KBM-7 (cell line): Measurements from ENCODE around the gene SFXN5.
A peak's percentile ranks its signal among the peaks of the same experiment; 100 is the strongest.
"Not testable (repeated sequence)": the region's sequence is repeated elsewhere in the genome, so short reads cannot be mapped to it uniquely, and the experiment has no call there.

ENCODE experiments used
- DNase-seq: peaks from one replicate; pipeline ENCODE4 v3.0.0-alpha.2; 2015
- in situ Hi-C: fragments of 300-500 bp; cut with MboI; formaldehyde crosslinking; loops from 2 replicates; pipeline ENCODE4 v1.14.3; 2020; ENCODE audit warnings: low sequenced_read_pairs, low pct_unique_long_range_greater_than_20kb, mixed read lengths

The SFXN5 gene

DNA sequence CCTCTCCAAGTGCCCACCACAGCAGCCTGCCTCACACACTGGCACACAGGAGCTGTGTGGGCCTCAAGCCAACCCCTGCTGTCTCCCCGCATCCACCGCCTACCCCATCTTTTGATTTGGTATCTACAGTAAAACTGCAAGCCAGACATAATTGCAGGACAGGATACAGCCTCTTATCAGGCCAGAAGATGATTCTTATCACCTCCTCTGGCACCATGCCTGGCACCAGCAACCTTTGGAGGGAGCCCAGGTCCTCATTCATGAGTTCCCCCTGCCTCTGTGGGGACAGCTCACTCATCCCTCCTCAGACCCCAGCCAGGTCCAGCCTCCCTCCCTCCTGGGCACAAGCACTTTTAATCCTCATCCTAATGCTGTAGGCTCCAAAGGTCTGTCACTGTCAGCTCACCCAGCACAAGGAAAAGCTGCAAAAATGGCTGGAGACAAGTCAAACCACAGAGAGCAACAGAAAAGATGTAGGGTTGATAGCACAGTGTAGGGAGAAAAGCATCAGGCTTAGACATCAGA, 31.6 kb upstream of the SFXN5 start:
- DNase-seq, result no peak
- in situ Hi-C loops, result no loop called here

DNA sequence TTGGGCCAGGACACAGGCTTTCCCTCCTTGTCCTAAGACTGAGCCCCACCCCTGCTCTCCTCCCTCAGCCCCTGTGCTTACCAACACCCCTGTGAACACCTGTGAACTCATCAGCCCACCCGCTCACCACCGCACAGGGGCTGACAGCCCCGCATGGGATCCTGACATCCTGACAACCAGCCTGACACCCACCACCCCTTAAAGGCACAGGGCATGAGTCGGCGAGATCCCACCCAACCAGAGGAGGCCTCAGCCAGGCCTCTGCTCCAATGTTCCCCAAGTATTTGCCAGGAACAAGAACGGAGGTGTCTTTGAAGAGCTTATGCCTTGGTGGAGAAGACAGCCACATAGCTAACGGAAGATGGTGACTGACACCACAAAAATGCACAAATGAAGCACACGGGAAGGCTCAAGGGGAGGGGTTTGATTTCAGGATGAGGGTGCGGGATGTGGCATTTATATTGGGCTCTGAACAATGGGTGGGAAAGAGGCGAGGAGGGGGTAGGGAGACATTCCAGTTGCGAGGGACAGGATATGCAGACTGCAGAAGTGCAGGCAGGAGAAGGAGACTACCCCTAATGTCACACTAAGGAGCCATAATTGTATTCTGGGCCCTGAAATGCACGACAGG, 30.2 kb upstream of the SFXN5 start:
- no peak for DNase-seq
- in situ Hi-C loops, result no loop called here

DNA sequence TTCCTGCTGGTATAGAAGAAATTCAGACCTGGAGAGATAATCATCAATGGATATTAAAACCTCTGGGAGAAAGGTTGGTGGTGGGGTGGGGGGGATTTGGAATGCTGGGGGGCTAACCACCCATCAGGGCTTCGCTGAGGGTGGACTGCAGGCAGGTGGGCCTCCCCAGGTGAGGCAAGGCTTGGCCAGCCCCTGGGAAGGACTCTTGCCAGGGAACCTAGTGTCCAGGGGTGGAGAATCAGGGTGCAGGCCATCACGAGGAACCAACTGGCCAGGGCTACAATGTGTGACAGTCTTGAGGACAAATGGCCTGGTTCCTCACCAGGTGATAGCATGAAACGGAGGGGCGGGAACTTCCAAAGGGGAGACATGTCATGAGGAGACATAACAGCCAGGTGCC, 29.4 kb upstream of the SFXN5 start:
- in situ Hi-C loops, result no loop called here
- DNase-seq, result no peak

DNA sequence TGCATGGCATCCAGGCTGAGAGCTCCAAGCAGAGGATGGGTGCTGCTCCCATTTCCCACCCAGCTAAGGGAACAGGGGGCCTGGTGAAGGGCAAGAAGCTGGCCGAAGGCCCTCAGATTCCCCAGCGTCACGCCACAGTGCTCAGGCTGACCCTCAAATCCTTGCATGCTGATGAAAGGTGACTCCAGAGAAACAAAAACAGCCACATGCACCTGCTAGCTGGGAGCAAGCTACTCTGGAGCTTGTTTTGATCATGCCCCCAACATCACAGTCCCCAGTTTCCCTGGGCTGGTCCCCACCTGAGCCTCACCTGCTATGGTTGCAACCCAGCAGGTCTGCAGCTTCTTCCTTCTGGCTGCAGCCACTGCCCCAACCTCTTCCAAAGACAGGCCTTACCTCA, 28.0 kb upstream of the SFXN5 start:
- in situ Hi-C loops, result no loop called here
- DNase-seq, result no peak

DNA sequence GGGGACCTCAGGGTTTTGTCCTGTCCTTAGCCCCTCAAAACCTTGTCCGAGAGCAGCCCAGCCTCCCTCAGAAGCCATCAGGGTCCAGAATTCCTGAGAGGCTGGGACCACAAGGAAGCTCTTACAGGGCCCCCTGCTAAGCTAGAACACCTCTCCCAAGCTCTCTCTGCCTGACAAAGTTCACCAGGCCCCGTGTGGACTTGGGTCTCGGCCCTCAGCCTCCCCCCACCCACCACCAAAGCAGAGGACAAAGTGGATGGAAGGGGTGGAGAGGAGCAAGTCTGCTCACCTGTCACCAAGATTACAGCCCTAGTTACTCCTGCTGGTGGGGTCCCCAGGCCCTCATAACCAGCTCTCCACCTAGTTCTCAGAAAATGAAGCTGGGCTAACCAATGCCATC, 24.4 kb upstream of the SFXN5 start:
- no peak for DNase-seq
- in situ Hi-C loops, result no loop called here

DNA sequence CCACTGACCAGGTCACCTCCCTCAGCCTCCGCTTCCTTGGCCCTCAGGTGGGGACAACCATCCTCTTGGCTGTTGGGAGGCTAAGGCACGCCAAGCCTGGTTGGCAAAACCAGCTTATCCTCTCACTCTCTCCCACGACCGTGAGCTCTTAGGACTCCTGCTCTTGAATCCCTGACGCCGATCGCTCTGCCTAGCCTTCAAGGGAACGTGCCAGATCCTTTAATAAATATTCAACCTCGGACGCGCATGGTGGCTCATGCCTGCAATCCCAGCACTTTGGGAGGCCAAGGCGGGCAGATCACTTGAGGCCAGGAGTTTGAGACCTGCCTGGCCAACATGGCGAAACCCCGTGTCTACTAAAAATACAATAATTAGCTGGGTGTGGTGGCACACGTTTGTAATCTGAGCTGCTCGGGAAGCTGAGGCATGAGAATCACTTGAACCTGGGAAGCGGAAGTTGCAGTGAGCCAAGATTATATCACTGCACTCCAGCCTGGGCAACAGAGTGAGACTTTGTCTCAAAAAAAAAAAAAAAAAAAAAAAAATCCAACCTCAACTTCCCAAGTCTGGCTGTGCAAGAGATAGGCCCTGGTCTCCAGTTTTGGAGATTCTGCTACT, 22.2 kb upstream of the SFXN5 start:
- in situ Hi-C loops, result not testable (repeated sequence)
- peak; percentile 42 for DNase-seq

DNA sequence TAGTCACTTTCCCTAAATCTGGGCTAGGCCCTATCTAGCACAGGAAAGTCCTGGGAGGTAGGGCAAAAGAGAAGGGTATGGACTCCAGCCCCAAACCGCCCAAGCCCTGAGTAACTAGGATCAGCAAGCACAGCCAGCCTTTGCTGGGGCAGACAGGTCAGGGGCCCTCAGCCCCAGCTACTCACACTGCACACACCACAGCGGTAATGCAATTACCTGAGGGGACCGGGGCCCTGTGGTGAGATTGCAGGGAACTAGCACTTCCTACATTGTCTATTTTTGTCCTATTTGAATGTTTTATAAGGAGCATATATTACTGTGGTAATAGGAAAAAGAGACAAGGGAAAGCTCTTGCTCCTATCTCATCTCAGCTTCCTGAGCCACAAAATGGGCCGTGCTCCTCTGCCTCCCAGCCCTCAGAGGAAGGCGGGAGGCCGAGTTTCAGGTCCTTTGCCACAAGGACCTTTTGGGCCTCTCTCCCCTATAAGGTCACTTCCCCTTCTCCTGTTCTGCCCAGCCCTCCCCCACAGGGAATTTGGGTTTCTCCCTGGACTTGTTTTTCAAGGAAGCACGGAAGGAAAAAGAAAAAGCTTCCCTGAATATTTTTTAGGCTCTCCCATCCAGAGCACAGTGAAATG, 20.8 kb upstream of the SFXN5 start:
- in situ Hi-C loops, result no loop called here
- peak; percentile 40 for DNase-seq

DNA sequence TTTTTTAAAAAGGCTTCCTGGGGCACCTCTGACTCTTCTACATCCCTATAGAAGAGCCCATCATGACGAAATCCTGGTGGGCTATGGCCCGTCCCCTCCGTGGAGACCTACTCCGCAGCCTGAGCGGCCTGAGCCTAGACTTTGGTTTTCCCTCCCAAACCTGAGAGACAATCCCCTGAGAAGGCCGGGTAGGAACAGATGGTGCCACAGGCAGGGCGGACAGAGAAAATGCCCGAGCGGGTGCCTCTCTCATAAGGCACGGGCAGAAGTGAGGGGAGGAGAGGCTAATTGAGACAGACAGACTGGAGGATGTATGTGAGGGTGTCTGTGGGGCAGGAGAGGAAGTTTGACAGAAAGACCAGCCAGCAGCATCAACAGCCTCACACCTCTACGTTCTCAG, 20.2 kb upstream of the SFXN5 start:
- no peak for DNase-seq
- in situ Hi-C loops, result no loop called here

DNA sequence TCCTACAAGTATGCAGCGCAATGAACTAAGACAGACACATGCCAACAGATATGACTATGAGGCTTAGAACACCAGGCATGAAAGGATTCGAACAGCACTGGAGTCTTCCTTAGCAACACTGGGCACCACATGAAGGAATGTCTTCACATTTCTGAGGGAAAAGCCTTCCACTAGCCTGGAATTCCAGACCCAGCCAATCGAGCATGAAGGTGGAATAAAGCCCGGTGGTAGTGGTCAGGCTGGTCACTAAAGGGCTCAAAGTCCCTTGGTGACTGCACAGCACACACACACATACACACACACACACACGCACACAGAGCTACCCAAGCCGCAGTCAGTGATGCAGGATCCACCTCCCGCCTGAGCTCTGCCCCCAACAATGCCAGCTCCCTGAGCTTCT, 19.7 kb upstream of the SFXN5 start:
- no peak for DNase-seq
- in situ Hi-C loops, result no loop called here

DNA sequence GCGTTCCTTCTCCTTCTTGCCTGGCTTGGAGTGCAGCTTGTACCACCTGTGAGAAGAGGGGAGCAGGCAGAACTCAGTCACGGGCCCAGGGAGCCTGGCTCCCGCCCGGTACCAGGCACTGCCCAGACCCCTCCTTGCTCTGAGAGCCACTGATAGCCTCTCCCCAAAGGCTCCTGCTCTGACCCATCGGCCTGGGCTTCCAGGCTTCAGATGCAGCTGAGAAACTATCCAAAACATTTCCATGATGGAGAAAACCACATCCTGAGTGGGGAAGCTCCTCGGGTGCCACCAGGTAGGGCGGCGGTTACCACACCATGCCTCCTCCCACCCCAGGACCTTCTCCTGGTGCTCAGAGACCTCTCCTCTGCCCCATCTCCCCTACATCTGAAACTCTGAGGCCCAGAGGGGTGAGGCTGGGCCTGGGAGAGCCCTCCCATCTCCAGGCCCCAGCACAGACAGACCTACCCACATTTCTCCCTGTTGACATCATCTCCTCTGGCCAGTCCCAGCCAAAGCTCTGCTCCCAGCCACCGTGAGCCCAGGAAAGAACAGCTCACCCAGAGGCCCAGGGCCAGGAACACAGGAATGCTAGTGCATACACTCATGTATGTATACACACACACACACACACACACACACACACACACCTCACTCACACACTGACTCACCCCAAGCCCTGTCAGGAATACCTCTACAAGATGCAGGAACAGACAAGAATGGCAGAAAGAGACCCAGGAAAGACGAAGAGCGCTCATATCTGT, 17.9 kb upstream of the SFXN5 start:
- in situ Hi-C loops, result no loop called here
- no peak for DNase-seq

DNA sequence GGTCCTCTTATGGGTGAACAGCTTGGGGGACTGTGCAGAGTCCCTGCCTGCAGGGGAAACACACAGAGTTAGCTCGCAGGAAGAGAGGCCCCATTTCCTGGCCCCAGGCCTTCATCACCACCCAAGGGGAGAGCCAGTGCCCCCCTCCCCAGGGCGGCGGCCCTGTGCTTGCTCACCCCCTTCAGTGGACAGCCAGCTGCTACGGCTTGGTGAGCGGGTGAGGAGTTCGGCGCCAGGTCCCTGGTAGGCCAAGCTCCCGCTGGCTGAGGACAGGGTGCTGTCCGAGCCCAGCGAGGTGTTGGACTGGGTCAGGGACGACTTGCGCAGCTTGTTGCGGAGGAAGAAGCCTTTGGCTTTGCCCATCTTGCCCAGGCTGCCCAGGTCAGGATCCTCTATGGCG, 17.2 kb upstream of the SFXN5 start:
- in situ Hi-C loops, result no loop called here
- DNase-seq, result no peak

DNA sequence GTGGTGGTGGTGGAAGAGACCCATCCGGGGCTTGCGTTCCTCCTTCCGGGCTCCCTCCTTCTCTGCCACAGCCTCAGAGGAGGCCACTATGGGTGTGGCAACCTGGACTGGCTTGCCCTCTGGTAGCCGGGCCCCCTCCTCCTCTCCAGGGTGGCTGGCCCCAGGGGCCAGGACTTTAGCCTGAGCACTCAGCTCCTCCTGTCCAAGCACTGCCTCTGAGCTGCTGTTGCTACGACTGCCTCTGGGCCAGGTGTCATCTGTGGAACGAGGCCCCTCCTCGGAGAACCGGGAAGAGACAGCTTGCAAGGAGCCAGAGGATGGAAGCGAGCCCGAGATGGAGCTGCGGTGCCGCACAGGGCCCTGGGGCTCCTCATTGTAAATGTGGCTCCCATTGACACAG, 16.7 kb upstream of the SFXN5 start:
- in situ Hi-C loops, result no loop called here

DNA sequence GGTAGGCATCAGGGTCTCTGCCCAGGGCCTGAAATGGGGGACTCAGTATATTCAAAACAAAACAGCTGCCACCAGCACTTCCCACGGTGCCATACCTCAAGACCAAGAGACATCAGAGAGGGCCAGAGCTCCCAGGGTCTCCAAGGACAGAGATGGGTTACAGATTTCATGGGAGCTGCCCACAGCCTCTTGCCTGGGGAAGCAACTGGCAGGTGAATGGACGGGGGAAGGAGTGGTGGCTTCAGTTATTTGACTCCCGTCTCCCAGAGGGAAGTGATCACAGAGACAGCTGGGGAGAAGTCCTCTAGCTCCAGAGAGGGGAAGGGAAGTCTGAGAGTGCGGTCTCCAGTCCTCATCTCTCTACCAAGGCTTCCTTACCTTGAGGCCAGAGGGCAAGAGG, 15.8 kb upstream of the SFXN5 start:
- DNase-seq, result no peak
- in situ Hi-C loops, result no loop called here

More for the DNA sequence above, 16.7 kb upstream of the SFXN5 start:
- no peak for DNase-seq

DNA sequence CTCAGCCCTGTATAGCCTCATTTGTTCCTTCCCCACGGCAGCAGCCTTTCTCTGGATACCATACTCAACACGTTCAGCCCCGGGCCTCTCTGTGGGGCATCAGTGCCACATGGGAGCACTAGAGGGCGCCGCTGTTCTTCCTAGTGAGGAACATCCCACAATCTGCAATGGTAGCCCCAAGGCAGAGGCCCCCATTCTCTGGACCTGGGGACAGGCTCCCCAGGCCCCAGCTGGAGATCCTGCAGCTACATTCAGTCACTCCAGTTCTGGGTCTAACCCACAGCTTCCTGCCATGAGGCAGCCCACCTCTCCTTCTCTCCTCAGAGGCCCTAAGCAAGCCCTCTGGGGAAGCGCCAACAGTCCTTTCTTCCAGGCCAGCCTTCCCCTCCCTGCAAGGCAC, 14.2 kb upstream of the SFXN5 start:
- DNase-seq, result peak; percentile 80
- in situ Hi-C loops, result no loop called here

DNA sequence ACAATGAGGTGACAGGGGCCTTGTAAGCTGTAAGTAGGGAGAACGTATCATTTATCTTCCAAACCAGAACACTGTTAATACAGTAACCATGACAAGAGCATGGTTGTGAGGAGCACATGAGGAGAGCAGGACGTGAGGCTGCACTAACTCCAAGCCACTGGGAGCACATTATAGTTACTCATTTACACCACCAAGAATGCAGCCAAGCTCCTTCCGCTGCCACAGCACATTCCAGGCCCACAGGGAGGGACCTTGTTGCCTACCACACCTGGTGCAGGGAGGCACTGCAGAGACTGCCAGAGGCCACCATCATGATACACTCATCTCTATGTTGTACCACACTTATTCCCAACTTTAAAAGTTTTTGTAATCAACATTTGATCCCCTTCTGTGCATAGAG, 13.5 kb upstream of the SFXN5 start:
- in situ Hi-C loops, result no loop called here
- DNase-seq, result no peak

DNA sequence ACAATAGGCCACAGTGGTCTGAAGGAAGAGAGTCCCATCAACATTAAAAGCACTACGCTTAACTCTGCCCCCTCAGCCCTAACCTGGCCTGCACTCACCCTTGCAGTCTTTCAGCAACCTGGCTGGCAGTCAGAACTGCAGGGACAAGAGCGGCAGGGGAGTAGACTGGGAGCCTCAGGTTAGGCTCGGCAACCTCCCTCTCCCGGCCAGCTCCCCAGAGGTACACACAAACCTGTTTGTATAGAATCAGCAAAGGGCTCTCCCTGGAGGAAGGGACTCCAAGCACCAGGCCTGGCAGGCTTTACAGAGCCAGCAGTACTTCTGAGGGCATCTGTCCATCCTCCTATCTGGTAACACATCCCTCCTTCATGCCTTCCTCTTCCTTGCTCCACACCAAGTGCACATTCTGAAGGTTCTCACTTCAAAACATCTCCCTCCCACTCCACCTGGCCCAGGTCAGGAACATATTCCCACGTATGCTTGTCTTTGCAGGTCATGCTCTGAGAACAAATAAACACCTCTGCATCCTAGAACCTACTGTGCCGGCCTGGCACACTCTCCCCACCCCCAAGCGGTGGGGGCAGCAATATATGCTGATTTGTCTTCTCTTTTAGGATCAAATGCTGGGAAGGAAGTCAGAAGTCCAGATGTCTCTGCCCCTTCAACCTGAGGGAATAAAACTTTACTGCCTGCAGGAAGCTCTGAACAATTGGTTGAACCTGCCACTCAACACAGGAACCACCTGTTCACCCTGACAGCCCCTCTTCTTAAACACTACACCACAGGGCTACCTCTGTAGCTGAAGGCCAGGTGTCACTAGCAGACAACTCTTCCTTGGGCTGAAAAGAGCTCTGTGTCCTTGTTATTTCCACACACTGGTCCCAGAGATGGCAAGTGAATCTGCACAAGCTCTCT, 12.6 kb upstream of the SFXN5 start:
- no peak for DNase-seq
- in situ Hi-C loops, result no loop called here

DNA sequence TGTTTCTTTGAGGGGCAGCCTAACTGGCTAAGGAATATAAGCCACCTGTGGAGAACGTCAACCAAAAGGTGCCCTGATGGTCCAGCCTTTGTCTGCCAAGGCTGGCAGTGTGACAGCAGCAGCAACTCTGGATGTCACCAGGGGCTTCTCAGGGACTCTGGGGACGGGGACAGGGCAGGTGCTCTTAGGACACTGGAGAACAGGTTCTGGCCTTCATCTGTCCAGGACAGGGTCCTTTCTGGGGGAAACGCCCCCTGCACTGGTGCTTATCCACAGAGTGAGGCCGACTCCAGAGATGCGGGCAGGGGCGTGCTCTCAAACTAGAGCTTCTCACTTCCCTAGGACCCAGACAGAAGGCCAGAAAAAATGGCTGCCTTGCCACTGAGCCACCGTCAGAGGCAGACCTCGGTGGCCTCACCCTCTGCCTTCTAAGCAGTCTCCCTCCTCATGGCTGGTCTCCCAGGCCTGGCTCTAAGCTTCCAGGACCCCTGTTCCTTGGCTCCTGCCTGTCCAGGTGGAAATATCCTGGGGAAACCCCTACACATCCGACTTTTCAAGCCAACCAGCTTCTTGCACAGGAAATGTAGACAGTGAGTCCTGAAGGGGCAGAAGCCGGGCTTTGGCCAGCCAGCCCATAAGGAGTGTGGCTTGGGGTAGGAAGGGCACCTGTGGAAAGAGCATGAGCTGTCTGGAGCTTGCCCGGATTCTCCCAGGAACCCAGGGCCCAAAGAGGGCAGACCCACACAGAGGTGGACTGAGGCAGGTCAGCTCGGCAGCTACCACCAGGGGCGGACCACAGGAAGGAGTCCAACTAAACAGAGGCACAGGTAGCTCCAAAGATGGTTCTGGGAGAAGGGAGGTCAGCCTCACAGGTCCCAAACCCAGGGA, 11.3 kb upstream of the SFXN5 start:
- in situ Hi-C loops, result no loop called here
- DNase-seq, result no peak

DNA sequence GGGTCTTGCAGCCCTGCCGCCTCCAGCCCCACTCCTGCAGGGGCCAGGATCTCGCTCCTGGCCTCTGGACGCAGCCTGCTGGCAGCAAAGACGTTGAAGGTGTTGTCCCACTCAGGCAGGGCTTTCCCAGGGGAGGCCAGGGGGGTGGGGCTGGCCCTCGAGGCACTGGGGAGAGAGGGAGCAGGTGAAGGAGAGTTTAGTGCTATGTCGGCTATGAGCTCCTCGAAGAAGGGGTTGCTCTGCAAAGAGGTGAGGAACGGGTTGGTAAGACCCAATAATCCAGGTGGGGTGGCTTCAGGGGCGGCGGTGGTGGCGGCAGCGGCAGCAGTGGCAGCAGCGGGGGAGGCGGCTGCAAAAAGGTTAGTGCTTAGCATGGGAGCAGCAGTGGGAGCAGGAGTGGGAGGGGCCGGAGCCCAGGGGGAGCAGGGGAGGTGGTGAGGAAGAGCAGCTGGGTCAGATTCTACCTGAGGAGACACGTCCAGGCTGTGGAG, 9.7 kb upstream of the SFXN5 start:
- in situ Hi-C loops, result no loop called here
- DNase-seq, result no peak
